HCT116 (cell line): ENCODE results near the gene DDX56. TPM values are rescaled to one million over a fixed set of nuclear protein-coding genes. Genes with fewer than 3 reads are reported as not detected.

ENCODE experiments used
- ATAC-seq: fragments of 200-7000 bp; cut with Tn5 transposase; 2 replicates; pipeline ENCODE4 v1.9.1; 2020; ENCODE audit warnings: mild to moderate bottlenecking, moderate library complexity
- BruUV-seq: library from RNA; stranded (reverse); fragments of 400-500 nt; replicated peaks from 2 replicates; lab custom pipeline; 2021; lab: Mats Ljungman, UMichigan
- CTCF ChIA-PET: fragments of 300-600 bp; sonication (Branson Sonifier 250); formaldehyde crosslinking; loops from one replicate; lab custom pipeline; 2021; ENCODE audit warnings: antibody characterized with exemption; lab: Charles Lee
- POLR2A ChIA-PET: fragments of 300-600, 350-600 bp; sonication (Branson Sonifier 250); formaldehyde crosslinking; loops from one replicate; lab custom pipeline; 2021; ENCODE audit warnings: antibody characterized with exemption; lab: Charles Lee
- RAD21 ChIA-PET, 2 experiments: fragments of 300-600 bp; sonication (Branson Sonifier 250); formaldehyde crosslinking; loops; one replicate each; lab custom pipeline; 2023; ENCODE audit warnings: low total read pairs in 2 of 2; ENCODE audit not compliant: uncharacterized antibody in 2 of 2, unreplicated experiment in 2 of 2, low non-redundant PET in 1 of 2; lab: Charles Lee
- DNase-seq: peaks from one replicate; pipeline ENCODE4 v3.0.0-alpha.2; 2010; ENCODE audit warnings: low read depth, low spot score
- H2AFZ ChIP-seq: fragments of 200-600 bp; shearing (Covaris generic), sonication (generic); 2 replicates; pipeline ENCODE4 v1.6.1; 2017; ENCODE audit warnings: low read depth, mixed run types, mixed read lengths, antibody characterized with exemption, low read length; ENCODE audit not compliant: poor library complexity, severe bottlenecking
- H3K27ac ChIP-seq: 2 replicates; pipeline ENCODE4 v1.5.1; 2012; ENCODE audit warnings: low read depth, low read length
- H3K27me3 ChIP-seq: fragments of 200-600 bp; sonication (generic); 2 replicates; pipeline ENCODE4 v1.6.1; 2016; ENCODE audit warnings: mixed run types, low read length, mixed read lengths; ENCODE audit not compliant: insufficient read depth
- H3K36me3 ChIP-seq, 2 experiments: fragments of 200-500 bp in 1 of 2; fragments of 200-600 bp in 1 of 2; sonication (Bioruptor generic) in 1 of 2; sonication (generic) in 1 of 2; 2 replicates each; pipeline versions ENCODE4 v1.5.1 to v1.6.1; 2014 to 2016; ENCODE audit warnings: low read length in 2 of 2, inconsistent platforms in 1 of 2, mixed read lengths in 1 of 2, mixed run types in 1 of 2; ENCODE audit not compliant: insufficient read depth in 2 of 2, control insufficient read depth in 1 of 2
- H3K4me1 ChIP-seq, 2 experiments: fragments of 200-600 bp in 1 of 2; sonication (generic) in 1 of 2; 2 replicates each; pipeline versions ENCODE4 v1.5.1 to v1.6.1; 2012 to 2017; ENCODE audit warnings: low read length in 2 of 2, inconsistent platforms in 1 of 2, mild to moderate bottlenecking in 1 of 2, mixed read lengths in 1 of 2, mixed run types in 1 of 2, moderate library complexity in 1 of 2; ENCODE audit not compliant: insufficient read depth in 2 of 2, control insufficient read depth in 1 of 2
- H3K4me2 ChIP-seq: fragments of 200-600 bp; sonication (generic); 2 replicates; pipeline ENCODE4 v1.6.1; 2017; ENCODE audit warnings: mixed run types, low read length, mixed read lengths
- H3K4me3 ChIP-seq, 2 experiments: fragments of 200-600 bp in 1 of 2; sonication (generic) in 1 of 2; replicated peaks in 1 of 2; 2 replicates each; pipeline ENCODE4 v1.5.1; 2011 to 2016; ENCODE audit warnings: low read length in 2 of 2, control low read depth in 1 of 2, low read depth in 1 of 2, mild to moderate bottlenecking in 1 of 2, mixed read lengths in 1 of 2, mixed run types in 1 of 2
- H3K79me2 ChIP-seq: fragments of 200-600 bp; sonication (generic); 2 replicates; pipeline ENCODE4 v1.6.1; 2017; ENCODE audit warnings: mild to moderate bottlenecking, mixed run types, low read length, moderate library complexity, mixed read lengths; ENCODE audit not compliant: insufficient read depth
- H3K9ac ChIP-seq: fragments of 200-600 bp; sonication (generic); 2 replicates; pipeline ENCODE4 v1.6.1; 2016; ENCODE audit warnings: low read length, mixed read lengths
- H3K9me2 ChIP-seq: fragments of 200-600 bp; sonication (generic), shearing (Covaris generic); 2 replicates; pipeline ENCODE4 v1.6.1; 2017; ENCODE audit warnings: mixed run types, mild to moderate bottlenecking, moderate library complexity; ENCODE audit not compliant: insufficient read depth
- H3K9me3 ChIP-seq, 2 experiments: fragments of 200-500 bp in 1 of 2; fragments of 200-600 bp in 1 of 2; sonication (Bioruptor generic) in 1 of 2; sonication (generic) in 1 of 2; 2 replicates each; pipeline ENCODE4 v1.6.1; 2014 to 2017; ENCODE audit warnings: low read length in 2 of 2, mixed read lengths in 2 of 2, inconsistent platforms in 1 of 2, low read depth in 1 of 2, mild to moderate bottlenecking in 1 of 2, mixed run types in 1 of 2, moderate library complexity in 1 of 2; ENCODE audit not compliant: control insufficient read depth in 1 of 2, insufficient read depth in 1 of 2
- H4K20me1 ChIP-seq: fragments of 200-600 bp; sonication (generic), shearing (Covaris generic); 2 replicates; pipeline ENCODE4 v1.6.1; 2017; ENCODE audit warnings: mixed run types, mild to moderate bottlenecking, moderate library complexity; ENCODE audit not compliant: insufficient read depth
- ELF1 ChIP-seq: IDR thresholded peaks from 2 replicates; pipeline ENCODE4 v1.6.1; 2012; ENCODE audit warnings: low read depth, borderline replicate concordance
- EZH2 ChIP-seq: fragments of 200-600 bp; sonication (generic); IDR thresholded peaks from 2 replicates; pipeline ENCODE4 v1.6.1; 2017; ENCODE audit warnings: antibody characterized with exemption, mixed run types
- EZH2phosphoT487 ChIP-seq: fragments of 200-600 bp; IDR thresholded peaks from 2 replicates; pipeline ENCODE4 v1.6.1; 2018; ENCODE audit warnings: antibody characterized with exemption, borderline replicate concordance
- JUND ChIP-seq: IDR thresholded peaks from 2 replicates; pipeline ENCODE4 v1.6.1; 2012
- MAX ChIP-seq: IDR thresholded peaks from 2 replicates; pipeline ENCODE4 v1.6.1; 2012
- POLR2A ChIP-seq: IDR thresholded peaks from 2 replicates; pipeline ENCODE4 v1.7.0; 2011; ENCODE audit warnings: borderline replicate concordance; ENCODE audit not compliant: insufficient read depth, insufficient read length; ENCODE audit errors: extremely low read depth
- POLR2AphosphoS5 ChIP-seq: IDR thresholded peaks from 2 replicates; pipeline ENCODE4 v1.6.1; 2011; ENCODE audit warnings: mild to moderate bottlenecking, low read depth, low read length, moderate library complexity
- SRF ChIP-seq: IDR thresholded peaks from 2 replicates; pipeline ENCODE4 v1.6.1; 2012; ENCODE audit warnings: low read depth
- ZBTB33 ChIP-seq: IDR thresholded peaks from 2 replicates; pipeline ENCODE4 v1.6.1; 2011; ENCODE audit warnings: mild to moderate bottlenecking, low read length, moderate library complexity; ENCODE audit not compliant: insufficient replicate concordance; ENCODE audit errors: extremely low read depth
- ZFX ChIP-seq: fragments of 450-650 bp; IDR thresholded peaks from 2 replicates; pipeline ENCODE4 v1.6.1; 2017
- ZNF274 ChIP-seq: fragments of 200-500 bp; sonication (Bioruptor generic); IDR thresholded peaks from 2 replicates; pipeline ENCODE4 v1.6.1; 2014; ENCODE audit warnings: mild to moderate bottlenecking, low read depth, low read length, inconsistent platforms
- intact Hi-C: fragments of 100-400 bp; cut with micrococcal nuclease; formaldehyde crosslinking; loops from 2 replicates; pipeline ENCODE4 v1.10.0; 2022
- total RNA-seq: library from RNA; stranded (reverse); gene quantifications from one replicate; pipeline ENCODE4 v1.2.1, GENCODE V29; 2021; ENCODE audit not compliant: unreplicated experiment

DDX56 gene
- total RNA-seq, 1 experiment from 2014 or later, result 119 TPM

- TF ChIP-seq EZH2phosphoT487 (no peak), ZNF274 (no peak), POLR2A (no peak), ZFX (no peak), ELF1 (no peak)
These were observed 48.8 kb downstream of the DDX56 start (continued) for GRCh38 chr7:44524811-44525388.

- BruUV-seq, result no TSS peak
- H3K79me2 ChIP-seq, result no peaks in the 10 kb centered on the region
- DNase-seq (no peak), ATAC-seq (no peak)
- ChIA-PET CTCF (interaction anchor here (4.7 kb wide), 1 partner anchor 12 kb away, joined by 14 read pairs; no protein-coding TSS in a partner anchor), RAD21 (no interaction called here), POLR2A (no interaction called here)
- no peak overlapping the region for H2AFZ ChIP-seq
- H3K27ac ChIP-seq, result no peak overlapping the region
- no peaks in the 10 kb centered on the region for H3K9me2 ChIP-seq
- no peaks in the 10 kb centered on the region for H4K20me1 ChIP-seq
- no peak overlapping the region for H3K9ac ChIP-seq
- intact Hi-C loops, result no loop called here
- no peak overlapping the region for H3K4me2 ChIP-seq
- no peak for TF ChIP-seq SRF
- TF ChIP-seq POLR2AphosphoS5, result no peak
- no peak overlapping the region for H3K4me3 ChIP-seq
- no peaks in the 10 kb centered on the region for H3K9me3 ChIP-seq
- H3K36me3 ChIP-seq, result no peaks in the 10 kb centered on the region
- H3K4me1 ChIP-seq, result no peaks in the 10 kb centered on the region
- no peaks in the 10 kb centered on the region for H3K27me3 ChIP-seq
These were observed 51.4 kb downstream of the DDX56 start for GRCh38 chr7:44522315-44522714.

- no peak for DNase-seq
- Histone ChIP-seq H3K36me3 (no peaks in the 10 kb centered on the region), H3K4me2 (no peak overlapping the region), H4K20me1 (no peaks in the 10 kb centered on the region), H3K27ac (no peak overlapping the region), H3K9ac (no peak overlapping the region), H3K9me2 (no peaks in the 10 kb centered on the region), H3K79me2 (no peaks in the 10 kb centered on the region), H2AFZ (no peak overlapping the region), H3K4me3 (no peak overlapping the region), H3K4me1 (no peaks in the 10 kb centered on the region), H3K9me3 (no peaks in the 10 kb centered on the region), H3K27me3 (no peaks in the 10 kb centered on the region)
- intact Hi-C loops, result no loop called here
- ChIA-PET CTCF (interaction anchor here (4.7 kb wide), 1 partner anchor 13 kb away, joined by 14 read pairs; no protein-coding TSS in a partner anchor), RAD21 (no interaction called here), POLR2A (no interaction called here)
- BruUV-seq, result no TSS peak
- ATAC-seq, result no peak
- TF ChIP-seq MAX (no peak), JUND (no peak), EZH2 (no peak), ZBTB33 (no peak)
These were observed 52.2 kb downstream of the DDX56 start for GRCh38 chr7:44521347-44522095.
